EL (cell line): ENCODE data around the gene GJA9.
"Not testable (repeated sequence)": the region's sequence is repeated elsewhere in the genome, so short reads cannot be mapped to it uniquely, and the experiment has no call there.

ENCODE experiments used
- DNase-seq: peaks from one replicate; pipeline ENCODE4 v3.0.0-alpha.2; 2016

Gene GJA9

DNA sequence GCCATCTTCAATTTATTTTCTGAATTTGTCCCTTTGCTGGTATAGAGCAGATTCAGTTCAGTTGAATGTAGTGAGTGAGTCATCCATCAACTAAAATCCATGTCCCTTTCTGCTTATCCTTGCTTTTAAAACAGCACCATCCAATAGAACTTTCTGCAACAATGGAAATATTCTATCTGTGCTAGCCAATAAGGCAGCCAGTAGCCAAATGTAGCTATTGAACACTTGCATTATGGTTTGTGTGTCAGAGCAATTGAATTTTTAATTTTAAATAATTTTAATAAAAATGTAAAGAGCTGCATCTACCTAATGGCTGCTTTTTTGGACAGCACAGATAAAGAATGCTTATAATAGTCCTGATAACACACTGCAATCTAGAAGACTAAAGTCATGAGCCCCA is at the start of gene GJA9:
TSS of gene GJA9 (minus strand) at position 101 of the 400 bp plus-strand sequence. CDS start 5,489 bp downstream, outside the sequence.
- DNase-seq = no peak

DNA sequence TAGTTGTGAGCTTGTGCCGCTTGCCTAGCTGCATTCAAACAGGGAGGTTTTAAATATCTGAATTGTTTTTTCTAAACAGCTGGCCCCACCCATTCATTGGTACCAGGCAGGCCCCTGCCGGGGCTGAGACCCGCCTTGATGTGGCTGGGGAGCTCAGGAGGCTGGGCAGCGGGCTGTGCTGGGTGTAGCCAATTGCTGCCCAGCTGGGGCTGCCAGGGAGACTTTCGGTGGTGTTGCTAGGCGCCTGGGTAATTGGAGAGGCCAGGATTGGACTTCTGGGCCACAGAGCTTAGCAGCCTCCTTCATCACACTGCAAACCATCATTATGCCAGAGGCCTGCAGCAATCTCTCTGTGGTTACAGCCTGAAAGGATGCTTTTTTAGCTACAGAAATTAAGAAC is 48.1 kb upstream of the GJA9 start:
- DNase-seq = no peak

DNA sequence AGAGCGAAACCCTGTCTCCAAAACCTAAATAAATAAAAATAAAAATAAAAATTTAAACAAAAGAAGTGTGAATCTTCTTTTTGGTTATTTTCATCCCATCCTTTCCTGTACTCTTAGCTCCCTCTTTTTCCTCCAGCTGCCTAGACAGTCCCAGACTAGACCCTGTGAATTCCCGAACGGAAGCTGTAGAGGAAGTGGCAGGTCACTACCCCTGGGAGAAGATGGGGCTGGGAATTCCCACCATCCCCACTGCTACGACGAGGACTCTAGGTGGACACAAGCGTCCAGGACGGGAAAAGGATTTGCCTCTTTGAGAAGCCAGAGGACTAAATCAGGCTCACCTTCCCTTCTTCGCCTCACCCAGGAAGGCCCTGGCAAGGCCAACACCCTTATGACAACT is 47.7 kb upstream of the GJA9 start:
- DNase-seq = no peak

DNA sequence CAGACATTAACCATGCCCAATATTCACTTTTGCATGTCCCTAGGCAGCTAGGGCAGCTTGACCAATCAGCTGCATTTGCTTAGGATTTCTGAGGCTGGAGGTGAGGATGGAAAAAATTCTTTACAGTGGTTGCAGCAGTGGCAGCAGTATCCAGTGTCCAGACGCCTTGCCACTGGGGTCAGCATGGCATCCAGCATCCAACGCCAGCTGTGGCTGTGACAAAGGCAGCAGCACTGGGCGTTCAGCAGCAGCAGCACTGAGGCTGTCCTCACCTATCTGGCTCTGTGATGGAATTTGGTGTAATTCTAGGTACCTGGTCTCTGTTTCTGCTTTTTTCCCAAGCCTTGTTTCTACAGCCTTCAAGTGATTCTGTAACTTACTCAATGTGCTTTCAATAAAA is 44.7 kb upstream of the GJA9 start:
- DNase-seq = no peak

DNA sequence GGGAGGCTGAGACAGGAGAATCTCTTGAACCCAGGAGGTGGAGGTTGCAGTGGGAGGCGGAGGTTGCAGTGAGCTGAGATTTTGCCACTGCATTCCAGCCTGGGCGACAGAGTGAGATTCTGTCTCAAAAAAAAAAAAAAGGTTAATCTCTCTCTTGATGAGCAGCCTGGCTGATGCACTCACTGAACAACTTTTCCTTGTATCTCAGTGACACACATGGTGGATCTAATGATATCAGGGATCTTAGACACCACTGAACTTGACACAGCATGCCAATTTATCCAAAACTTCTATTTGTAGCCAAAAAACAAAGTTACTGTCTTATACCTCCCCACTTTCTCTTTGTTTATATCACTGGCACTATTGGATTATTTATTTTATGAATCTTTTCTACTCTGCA is 44.0 kb upstream of the GJA9 start:
- no peak for DNase-seq

DNA sequence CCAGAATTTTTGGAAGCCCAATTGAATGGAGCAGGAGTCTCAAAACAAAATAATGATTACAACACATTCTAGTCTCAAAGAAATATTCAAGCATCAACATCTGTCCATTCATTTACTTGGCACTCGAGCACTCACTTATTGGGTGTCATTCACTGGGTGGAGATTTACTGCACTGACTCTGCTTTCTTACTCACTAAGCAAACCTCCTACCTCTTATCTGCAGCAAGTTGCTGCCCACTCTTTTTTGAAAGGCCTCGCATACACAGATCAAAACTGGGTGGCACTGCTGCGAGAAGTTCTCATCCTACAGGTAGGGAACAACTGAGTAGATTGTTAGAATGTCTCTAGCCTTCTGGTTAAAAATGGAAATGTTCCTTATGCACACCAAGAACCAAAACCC is 42.2 kb upstream of the GJA9 start:
- no peak for DNase-seq

DNA sequence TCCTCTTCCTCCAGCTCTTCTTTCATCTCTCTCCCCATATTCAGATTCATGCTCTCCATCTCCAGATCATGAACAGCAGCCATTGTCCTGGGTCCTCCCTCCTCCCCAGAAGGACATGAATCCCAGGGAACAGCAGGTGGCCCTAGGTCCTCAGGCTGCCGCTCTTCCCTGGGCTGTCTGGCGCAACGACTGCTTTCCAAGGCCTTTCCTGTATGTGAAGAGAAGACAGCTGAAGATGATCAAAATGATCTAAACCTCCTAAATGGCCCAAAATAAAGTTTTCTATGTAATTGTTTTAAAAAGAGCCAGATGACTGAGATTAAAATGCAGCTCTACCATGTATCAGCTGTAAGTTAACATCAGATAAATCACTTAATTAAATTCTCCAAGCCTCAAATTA is 37.7 kb upstream of the GJA9 start:
- no peak for DNase-seq

DNA sequence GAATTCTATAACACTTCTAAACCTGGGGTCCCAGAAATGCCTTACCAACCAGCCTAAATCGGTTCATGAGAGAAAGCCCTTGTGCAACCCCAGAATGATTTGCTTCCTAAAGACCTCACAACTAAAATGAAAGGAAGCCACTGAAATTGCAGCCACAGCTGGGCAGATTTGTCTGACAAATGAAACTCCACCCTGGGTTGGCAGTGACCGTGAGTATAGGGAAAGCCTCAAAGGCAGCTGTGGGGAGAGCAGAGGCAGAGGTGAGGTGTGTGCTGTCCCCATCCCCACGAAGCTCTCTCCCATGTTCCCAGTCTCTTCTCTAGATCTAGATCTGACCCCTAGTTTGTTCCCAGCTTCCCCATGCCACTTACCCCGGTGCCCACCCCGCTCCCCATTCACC is 37.2 kb upstream of the GJA9 start:
- no peak for DNase-seq

DNA sequence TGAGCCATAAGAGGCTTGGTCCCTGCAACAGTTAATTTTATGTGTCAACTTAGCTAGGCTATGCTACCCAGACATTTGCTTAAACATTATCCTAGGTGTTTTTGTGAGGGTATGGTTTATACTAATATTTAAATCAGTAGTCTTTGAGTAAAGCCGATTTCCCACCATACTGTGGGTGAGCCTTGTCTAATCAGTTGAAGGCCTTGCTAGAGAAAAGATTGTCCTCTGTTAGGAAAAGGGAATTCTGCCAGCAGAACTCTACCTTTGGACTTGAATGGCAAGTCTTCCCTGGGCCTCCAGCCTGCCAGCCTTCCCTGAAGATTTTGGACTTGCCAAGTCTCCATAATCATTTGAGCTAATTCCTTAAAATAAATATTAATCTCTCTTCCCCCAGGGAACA is 36.4 kb upstream of the GJA9 start:
- no peak for DNase-seq

DNA sequence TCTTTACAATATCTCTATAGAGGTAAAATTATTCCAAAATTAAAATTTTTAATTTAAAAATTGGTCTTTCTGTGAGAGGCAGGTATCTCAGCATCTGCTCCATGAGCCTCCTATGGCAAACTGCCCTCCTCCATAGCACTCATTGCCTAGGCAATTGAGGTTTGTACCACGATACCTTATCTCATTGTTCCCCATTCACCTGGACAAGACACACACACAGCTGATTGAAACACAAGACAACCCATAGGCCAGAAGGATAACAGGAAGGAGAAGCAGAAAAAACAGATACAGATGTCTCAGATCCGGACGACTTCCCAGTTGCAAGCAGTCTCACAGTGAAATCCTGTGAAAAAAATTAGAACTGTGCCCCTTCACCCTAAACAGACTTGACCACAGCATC is 36.0 kb upstream of the GJA9 start:
- DNase-seq = no peak

DNA sequence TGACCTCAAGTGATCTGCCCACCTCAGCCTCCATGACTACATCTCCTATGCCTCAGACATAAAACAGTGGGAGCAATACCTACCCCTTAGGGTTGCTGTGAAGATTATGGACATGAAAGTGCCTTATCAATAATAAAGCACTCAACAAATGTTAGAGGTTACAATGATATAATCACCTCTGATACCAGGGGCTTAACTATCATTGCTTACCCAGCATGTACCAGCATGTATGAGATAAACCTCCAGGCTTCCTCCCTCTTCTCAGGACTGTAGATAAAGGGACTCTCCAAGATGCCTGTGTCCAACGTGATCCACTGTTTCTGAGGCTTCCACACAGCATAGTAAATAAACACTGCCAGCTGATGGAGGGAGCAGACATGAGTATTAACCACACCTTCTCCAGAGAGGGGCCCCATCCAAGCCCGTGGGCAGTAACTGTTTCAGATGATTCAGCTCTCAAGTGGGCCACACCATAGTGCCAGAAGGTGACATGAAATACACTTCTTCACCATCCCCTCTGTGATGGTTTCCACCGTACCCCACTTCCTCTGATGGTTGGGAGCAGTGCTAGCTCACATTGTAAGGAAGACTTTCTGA is 34.1 kb upstream of the GJA9 start:
- DNase-seq = no peak

DNA sequence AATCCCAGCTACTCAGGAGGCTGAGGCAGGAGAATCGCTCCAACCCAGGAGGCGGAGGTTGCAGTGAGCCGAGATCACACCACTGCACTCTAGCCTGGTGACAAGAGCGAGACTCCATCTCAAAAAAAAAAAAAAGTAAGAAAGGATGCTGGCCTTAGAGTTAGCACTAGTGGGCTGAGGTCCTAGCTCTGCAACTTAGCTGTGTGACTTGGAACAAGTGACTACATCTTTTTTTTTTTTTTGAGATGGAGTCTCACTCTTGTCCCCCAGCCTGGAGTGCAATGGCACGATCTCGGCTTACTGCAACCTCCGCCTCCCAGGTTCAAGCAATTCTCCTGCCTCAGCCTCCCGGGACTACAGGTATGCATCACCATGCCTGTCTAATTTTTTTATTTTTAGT is 33.5 kb upstream of the GJA9 start:
- DNase-seq = not testable (repeated sequence)

DNA sequence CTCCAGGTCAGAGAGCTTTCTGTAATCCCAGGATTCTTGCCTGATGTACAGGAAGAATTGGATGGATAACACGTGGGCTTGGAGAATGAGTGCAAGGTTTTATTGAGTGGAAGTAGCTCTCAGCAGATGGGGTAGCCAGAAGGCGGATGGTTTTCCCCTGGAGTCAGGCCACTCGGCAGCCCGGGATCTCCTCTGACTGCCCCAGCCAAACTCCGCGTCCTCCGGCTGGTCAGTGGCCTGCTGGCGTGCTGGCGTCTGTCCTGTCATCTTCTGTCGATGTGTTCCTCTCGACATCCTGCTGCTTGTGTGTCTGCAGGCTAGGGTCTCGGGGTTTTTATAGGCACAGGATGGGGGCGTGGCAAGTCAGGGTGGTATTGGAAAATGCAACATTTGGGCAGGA is 27.4 kb upstream of the GJA9 start:
- DNase-seq = no peak

DNA sequence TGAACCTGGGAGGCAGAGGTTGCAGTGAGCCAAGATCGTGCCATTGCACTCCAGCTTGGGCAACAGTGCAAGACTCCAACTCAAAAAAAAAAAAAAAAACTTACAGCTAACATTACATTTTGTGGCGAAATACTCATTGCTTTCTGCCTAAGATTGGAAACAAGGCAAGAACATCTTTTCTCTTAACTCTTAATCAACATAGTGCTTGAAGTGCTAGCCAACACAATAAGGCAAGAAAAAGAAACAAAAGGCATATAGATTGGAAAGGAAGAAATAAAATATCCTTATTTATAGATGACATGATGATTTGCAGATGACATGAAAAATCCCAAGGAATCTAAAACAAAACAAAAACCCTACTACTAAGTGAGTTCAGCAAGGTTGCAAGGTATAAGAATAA is 24.6 kb upstream of the GJA9 start:
- DNase-seq = no peak

DNA sequence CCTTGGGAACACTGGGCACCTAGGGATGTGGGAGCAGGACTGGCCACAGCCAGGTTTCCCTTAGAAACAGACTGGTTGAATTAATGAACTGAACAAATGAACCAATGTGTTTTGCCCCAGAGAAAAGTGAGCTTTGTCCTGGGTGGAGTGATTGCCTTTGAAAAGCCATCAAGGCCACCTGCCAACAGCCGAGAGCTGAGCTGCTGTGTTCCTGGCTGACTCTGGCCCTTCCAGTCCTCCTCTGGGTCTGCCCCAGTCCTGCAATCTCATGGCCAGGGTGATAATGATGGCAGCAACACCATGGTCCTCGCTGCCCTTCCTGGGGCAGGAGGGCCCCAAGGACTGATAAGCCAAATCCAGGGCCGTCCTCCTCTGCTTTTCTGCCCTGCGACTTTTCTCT is 18.2 kb upstream of the GJA9 start:
- DNase-seq = no peak

DNA sequence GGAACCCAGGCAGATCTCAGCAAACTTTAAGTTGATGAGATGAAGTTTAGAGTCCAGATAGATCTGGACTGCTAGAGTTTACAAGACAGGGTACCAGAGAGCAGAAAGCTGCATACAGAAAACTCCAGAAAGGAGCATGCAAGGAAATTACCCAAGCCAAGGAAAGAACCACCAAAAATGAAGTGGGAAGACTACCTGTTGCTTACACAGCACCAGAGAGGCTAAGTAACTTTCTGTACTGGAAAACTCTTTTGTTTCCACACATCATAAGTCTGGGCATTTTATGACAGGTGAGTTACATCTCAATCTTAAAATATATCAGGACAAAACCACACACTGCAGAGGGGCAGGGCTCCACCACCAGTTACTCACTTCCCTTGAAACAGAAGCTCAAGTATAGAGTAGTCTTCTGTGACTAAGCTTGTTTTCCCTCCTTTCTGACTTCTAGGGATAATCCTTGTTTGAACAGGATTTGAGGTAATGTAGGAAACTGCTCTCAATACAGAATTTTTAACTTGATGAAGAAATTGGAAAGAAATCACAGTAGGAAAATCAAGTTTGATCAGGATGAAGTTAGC is 17.4 kb upstream of the GJA9 start:
- DNase-seq = no peak

DNA sequence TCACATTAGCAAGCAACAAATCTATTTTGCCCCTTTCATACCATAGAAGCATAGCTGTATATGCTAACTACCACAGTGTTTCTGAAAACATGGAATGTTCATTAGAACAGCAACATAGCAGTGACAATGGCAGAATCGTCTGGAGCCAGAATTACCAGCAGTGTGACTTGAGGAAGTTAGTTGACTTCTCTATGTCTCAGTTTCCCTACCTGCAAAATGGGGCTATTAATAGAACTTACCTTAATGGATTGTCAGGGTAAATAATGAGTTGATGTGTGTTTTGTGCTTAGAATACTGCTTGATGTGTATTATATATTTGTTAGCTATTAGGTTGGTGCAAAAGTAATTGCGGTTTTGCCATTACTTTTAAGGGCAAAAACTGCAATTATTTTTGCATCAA is 14.8 kb upstream of the GJA9 start:
- DNase-seq = no peak

DNA sequence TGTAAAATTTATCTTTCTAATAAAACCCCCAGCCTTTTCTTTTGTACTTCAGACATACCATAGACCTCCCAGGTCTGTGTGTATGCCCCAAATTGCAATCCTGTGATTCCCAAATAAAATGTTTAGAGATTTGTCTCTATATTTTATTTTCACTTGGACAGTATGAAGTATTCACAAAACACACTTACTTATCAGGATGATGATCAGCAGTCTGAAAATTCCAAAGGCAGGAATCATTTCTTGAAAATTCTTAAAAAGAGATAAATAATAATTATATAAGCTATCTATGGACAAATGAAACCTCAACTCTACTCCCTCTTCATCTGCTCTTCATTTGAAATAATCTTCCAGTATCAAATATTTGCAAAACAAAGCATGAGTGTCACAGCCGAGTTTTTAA is 11.6 kb upstream of the GJA9 start:
- DNase-seq = no peak

DNA sequence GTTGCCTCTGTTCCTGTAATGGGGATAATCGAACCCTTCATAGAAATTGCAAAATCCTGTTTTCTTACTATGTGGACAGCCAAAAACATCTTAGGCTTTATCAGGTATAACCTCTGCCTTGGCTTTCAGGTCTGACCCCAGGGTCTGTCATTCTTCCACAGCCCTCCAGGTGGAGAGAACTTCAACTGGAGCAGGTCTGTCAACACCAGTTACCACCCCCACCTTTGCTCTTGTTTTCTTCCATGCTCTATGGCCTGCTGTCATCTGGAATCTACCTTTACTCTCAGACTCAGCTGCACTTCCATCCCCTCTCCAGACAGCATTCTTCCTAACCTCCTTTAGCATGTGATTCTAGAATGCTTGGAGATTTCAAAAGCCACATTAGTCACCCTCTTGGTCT is 10.4 kb upstream of the GJA9 start:
- no peak for DNase-seq

DNA sequence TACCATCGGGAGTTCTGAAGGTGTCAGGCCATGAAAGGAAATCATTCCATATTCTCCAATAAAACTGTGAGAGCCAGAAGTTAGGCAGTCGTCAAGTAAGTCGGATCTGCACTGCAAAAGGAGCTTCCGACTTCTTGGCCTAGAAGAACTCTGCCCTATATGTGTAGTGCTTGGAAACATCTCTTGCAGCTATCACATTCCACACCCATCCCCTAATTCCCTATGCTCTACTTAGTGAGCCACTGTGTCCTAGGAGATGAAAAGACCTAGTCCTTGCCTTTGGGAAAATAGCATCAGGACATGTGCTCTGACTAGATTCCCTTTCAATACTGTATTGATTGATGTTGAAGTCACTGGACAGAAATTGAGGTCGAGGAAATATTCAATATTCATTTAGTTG is 8.2 kb upstream of the GJA9 start:
- no peak for DNase-seq

DNA sequence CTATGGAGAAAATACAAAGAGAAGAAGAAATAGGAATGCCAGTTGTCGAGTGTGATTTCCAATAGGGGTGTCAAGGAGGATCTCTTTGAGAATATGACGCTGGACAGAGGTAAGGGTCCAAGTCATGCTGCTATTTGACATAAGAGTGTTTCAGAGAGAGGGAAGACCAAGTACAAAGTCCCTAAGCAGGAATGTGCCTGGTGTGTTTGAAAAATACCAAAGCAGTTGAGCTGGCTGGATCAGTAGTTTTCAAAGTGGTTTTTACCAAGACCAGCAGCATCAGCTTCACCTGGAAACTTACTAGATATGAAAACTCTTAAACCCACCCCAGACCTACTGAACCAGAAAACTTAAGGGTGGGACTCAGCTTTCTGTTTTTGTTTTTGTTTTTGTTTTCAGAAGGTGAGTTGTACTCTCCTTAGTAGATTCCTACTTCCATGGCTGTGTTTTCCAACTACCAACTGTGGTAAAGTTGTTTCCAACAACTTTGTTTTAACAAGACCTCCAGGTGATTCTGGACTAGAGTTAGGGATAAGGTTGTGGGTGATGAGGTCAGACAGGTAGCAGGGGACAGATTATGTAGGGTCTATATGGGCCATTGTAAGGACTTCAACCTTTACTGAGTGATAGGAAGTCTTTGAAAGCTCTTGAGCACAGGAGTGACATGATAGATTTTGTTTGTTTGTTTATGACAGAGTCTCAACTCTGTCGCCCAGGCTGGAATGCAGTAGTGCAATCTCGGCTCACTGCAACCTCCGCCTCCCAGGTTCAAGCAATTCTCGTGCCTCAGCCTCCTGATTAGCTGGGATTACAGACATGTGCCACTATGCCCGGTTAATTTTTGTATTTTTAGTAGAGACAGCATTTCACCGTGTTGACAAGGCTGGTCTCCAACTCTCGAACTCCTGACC is 7.3 kb upstream of the GJA9 start:
- no peak for DNase-seq

DNA sequence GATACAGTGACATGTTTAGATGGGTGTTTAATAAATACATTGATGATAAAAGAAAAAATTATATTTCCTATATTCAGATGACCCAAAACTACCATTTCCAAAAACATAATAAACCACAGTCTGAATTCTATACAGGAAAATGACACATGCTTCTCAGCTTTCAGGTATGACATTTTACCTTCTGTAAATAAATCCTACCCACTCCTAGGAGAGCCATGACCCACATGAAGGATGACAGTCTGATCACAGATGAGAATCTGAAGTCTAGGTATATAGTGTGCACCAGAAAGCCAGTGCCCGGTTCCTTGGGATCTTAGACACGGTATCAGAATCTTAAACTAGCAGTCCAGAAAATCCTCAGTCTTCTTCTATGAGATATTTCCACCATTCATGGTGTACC is 3.7 kb upstream of the GJA9 start:
- no peak for DNase-seq

DNA sequence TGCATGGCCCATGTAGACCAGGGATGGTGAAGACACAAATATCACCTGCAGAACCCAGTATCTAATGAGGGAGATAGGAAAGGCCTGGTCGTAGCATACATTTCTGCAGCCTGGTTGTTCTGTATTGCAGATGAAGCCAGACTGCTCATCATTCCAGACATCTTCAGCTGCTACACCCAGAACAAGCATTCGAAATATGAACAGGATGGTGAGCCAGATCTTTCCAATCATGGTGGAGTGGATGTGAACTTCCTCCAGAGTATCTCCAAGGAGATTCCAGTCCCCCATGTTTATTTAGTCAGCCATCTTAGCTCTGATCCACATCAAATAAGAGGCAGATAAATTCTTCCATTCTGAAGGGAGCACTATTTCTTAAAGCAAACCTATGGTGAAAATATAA is 5.6 kb downstream of the GJA9 start:
- DNase-seq = no peak
